CD4-positive, CD25-positive, alpha-beta regulatory T cell (primary cell): ENCODE data around the gene SCIN. TPM values are rescaled to one million over a fixed set of nuclear protein-coding genes. Genes with fewer than 3 reads are reported as not detected.
"Not testable (repeated sequence)": the region's sequence is repeated elsewhere in the genome, so short reads cannot be mapped to it uniquely, and the experiment has no call there.

Source experiments
- ATAC-seq, 2 donors: fragments of 150-1000 bp; cut with Tn5 transposase; one replicate each; pipeline ENCODE4 v1.10.0; 2021; ENCODE audit warnings: low read depth in 2 of 2, moderate number of reproducible peaks in 2 of 2, moderate library complexity in 1 of 2
- DNase-seq, 3 donors: peaks; one replicate each; pipeline versions ENCODE4 v3.0.0 to v3.0.0-alpha.2; 2012 to 2022; ENCODE audit warnings: mixed read lengths in 1 of 3
- H3K27ac ChIP-seq: one replicate; pipeline ENCODE4 v1.7.0; 2013; ENCODE audit warnings: mild to moderate bottlenecking, low read length; ENCODE audit not compliant: insufficient read depth, poor library complexity, severe bottlenecking
- H3K27me3 ChIP-seq: one replicate; pipeline ENCODE4 v1.7.0; 2013; ENCODE audit warnings: low read length; ENCODE audit not compliant: control insufficient read depth, insufficient read depth
- H3K36me3 ChIP-seq: one replicate; pipeline ENCODE4 v1.7.0; 2013; ENCODE audit warnings: mild to moderate bottlenecking, low read length, moderate library complexity; ENCODE audit not compliant: control insufficient read depth, insufficient read depth
- H3K4me1 ChIP-seq: 2 replicates; pipeline ENCODE4 v1.7.0; 2013; ENCODE audit warnings: mild to moderate bottlenecking, low read length; ENCODE audit not compliant: insufficient read depth, control insufficient read depth, poor library complexity, severe bottlenecking
- H3K4me3 ChIP-seq: one replicate; pipeline ENCODE4 v1.7.0; 2013; ENCODE audit warnings: low read depth, mild to moderate bottlenecking, low read length, moderate library complexity
- H3K9me3 ChIP-seq, 2 experiments: 1 replicate in 1 of 2; 2 replicates in 1 of 2; pipeline ENCODE4 v1.7.0; 2013; ENCODE audit warnings: low read length in 2 of 2, mild to moderate bottlenecking in 1 of 2, moderate library complexity in 1 of 2; ENCODE audit not compliant: control insufficient read depth in 2 of 2
- H3K27ac Mint-ChIP-seq, 3 donors: one replicate each; pipeline ENCODE4 v1.8.0; 2020 to 2022; ENCODE audit warnings: mild to moderate bottlenecking in 3 of 3, mixed read lengths in 3 of 3, moderate library complexity in 2 of 3
- H3K27me3 Mint-ChIP-seq: one replicate; pipeline ENCODE4 v1.8.0; 2022; ENCODE audit warnings: mild to moderate bottlenecking, mixed read lengths
- H3K36me3 Mint-ChIP-seq: one replicate; pipeline ENCODE4 v1.8.0; 2020; ENCODE audit warnings: mixed read lengths
- H3K4me1 Mint-ChIP-seq, 4 donors: one replicate each; pipeline ENCODE4 v1.8.0; 2020 to 2022; ENCODE audit warnings: mixed read lengths in 4 of 4, mild to moderate bottlenecking in 1 of 4
- H3K4me3 Mint-ChIP-seq, 4 donors: one replicate each; pipeline ENCODE4 v1.8.0; 2020 to 2022; ENCODE audit warnings: mild to moderate bottlenecking in 4 of 4, mixed read lengths in 4 of 4, moderate library complexity in 3 of 4
- H3K9me3 Mint-ChIP-seq, 7 donors: one replicate each; pipeline ENCODE4 v1.8.0; 2020 to 2022; ENCODE audit warnings: mixed read lengths in 7 of 7, mild to moderate bottlenecking in 3 of 7, moderate library complexity in 2 of 7
- polyA plus RNA-seq, 4 donors: library from polyadenylated mRNA; unstranded; fragments of 300-500 nt; fragmentation: Illumina TruSeq; gene quantifications; one replicate each; pipeline ENCODE4 v1.2.3, GENCODE V29; 2021
- total RNA-seq: library from RNA; stranded (reverse); gene quantifications from one replicate; pipeline ENCODE4 v1.2.3, GENCODE V29; 2022

Gene SCIN
- total and polyA plus RNA-seq, 5 donors from 2014 or later, result 0.22 to 0.31 TPM; not detected in 3

DNA sequence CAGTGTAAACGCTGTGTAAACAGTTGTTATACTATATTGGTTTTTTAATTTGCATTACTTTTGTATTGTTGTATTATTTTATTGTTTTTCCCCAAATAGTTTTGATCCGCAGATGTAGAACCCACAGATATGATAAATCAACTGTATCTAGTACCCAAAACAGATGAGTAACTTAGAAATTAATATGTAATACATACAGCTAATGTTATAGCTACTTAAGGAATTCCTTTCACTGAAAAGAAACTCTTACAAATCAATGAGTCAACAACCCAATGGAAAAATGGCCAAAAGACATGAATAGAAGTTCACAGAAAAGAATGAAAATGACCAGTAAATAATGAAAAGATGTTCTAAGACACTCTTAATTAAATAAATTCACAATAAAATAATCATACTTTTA lies 84.6 kb downstream of the SCIN start:
- Histone ChIP-seq H3K9me3 (no peaks in the 10 kb centered on the region), H3K4me3 (no peak overlapping the region), H3K4me1 (no peaks in the 10 kb centered on the region), H3K27ac (no peak overlapping the region), H3K36me3 (no peaks in the 10 kb centered on the region), H3K27me3 (no peaks in the 10 kb centered on the region)
- Mint-ChIP-seq H3K9me3 (no peaks in the 10 kb centered on the region), H3K27ac (no peak overlapping the region), H3K4me1 (no peaks in the 10 kb centered on the region), H3K27me3 (no peaks in the 10 kb centered on the region), H3K36me3 (no peaks in the 10 kb centered on the region), H3K4me3 (no peak overlapping the region)
- DNase-seq (no peak), ATAC-seq (no peak)

DNA sequence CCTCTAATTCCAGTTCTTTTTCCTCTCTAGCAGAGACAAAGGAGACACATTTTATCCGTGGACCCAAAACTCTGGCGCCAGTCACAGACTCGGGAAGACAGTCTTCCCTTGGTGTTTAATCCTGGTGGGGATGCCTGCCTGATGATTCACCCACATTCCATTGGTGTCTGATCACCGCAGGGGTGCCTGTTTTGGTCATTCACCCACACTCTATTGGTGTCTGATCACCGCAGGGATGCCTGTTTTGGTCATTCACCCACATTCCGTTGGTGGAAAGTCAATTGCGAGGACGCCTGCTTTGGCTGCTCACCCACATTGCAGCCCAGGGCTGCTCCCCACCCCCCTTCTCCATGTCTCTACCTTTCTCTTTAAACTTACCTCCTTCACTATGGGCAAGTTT lies 89.9 kb downstream of the SCIN start:
- not testable (repeated sequence) for H3K4me1 Mint-ChIP-seq, H3K4me3 ChIP-seq, H3K27me3 ChIP-seq, H3K4me1 ChIP-seq, H3K9me3 Mint-ChIP-seq, H3K27ac Mint-ChIP-seq, ATAC-seq, H3K9me3 ChIP-seq, DNase-seq, H3K36me3 Mint-ChIP-seq, H3K27me3 Mint-ChIP-seq, H3K27ac ChIP-seq, H3K36me3 ChIP-seq
- peak overlapping the region in 1 of 4 donors; percentile 80 for H3K4me3 Mint-ChIP-seq

DNA sequence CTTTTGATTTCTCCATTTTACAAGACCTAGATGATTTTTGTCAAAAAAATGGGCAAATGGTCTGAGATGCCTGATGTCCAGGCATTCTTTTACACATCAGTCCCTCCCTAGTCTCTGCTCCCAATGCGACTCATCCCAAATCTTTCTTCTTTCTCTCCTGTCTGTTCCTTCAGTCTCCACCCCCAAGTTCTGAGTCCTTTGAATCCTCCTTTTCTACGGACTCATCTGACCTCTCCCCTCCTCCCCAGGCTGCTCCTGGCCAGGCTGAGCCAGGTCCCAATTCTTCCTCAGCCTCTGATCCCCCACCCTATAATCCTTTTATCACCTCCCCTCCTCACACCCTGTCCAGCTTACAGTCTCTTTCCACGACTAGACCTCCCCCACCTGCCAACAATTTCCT lies 90.5 kb downstream of the SCIN start:
- H3K27ac ChIP-seq, H3K27me3 ChIP-seq, ATAC-seq: not testable (repeated sequence)

DNA sequence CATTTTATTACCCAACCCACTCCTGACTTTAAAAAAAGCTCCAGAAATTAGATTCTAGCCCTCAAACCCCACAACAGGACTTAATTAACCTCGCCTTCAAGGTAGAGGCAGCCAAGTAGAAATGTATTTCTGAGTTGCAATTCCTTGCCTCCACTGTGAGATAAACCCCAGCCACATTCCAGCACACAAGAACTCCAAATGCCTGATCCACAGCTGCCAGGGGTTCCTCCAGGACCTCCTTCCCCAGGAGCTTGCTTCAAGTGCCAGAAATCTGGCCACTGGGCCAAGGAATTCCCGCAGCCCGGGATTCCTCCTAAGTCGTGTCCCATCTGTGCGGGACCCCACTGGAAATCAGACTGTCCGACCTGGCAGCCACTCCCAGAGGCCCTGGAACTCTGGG lies 91.1 kb downstream of the SCIN start:
- Mint-ChIP-seq H3K36me3 (no peaks in the 10 kb centered on the region), H3K4me3 (no peak overlapping the region), H3K9me3 (no peaks in the 10 kb centered on the region), H3K27me3 (no peaks in the 10 kb centered on the region), H3K27ac (no peak overlapping the region), H3K4me1 (no peaks in the 10 kb centered on the region)
- no peak for DNase-seq
- H3K36me3 ChIP-seq, result no peaks in the 10 kb centered on the region
- H3K27me3 ChIP-seq, result no peaks in the 10 kb centered on the region
- H3K27ac ChIP-seq, result no peak overlapping the region
- no peak overlapping the region for H3K4me3 ChIP-seq
- ATAC-seq, result no peak
- no peaks in the 10 kb centered on the region for H3K4me1 ChIP-seq
- H3K9me3 ChIP-seq, result no peaks in the 10 kb centered on the region

More for the DNA sequence above, 90.5 kb downstream of the SCIN start:
- H3K27ac Mint-ChIP-seq, H3K4me1 Mint-ChIP-seq, H3K4me3 ChIP-seq, DNase-seq, H3K36me3 Mint-ChIP-seq, H3K4me1 ChIP-seq, H3K27me3 Mint-ChIP-seq, H3K9me3 Mint-ChIP-seq, H3K9me3 ChIP-seq, H3K36me3 ChIP-seq: not testable (repeated sequence)
- peak overlapping the region in 1 of 4 donors; percentile 80 for H3K4me3 Mint-ChIP-seq

DNA sequence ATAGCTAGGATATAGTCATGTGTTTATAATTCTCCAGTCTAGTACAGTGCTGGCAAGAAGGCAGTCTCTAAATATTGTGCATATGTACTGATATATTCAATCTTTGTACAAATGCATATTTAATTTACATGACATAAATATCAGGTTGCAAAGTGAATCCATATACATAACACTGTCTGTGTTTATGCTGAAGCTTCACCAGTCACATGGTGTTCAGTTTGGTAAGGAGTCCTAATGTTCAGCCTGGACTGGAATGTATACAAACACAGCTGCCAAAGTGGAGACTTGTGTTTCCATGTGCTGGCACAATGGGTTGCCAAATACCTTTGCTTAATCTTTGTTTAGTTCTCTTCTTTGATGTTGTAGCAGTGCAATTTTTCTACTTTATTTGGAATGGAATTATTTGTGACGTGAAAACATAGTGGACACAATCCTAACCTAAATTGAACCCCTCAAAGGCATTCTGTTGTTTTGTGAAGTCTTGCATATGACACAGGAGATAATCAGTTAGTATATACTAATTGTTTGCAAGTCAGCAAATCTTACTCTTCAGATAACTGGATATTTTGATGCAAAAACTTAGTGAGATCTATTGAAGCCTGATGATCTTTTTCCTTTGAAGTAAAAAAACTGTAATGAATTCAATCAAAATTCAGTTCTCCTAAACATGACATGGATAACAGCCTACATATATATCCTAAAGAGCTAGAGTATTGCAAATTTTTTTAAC lies 99.6 kb downstream of the SCIN start:
- no peak for ATAC-seq
- Histone ChIP-seq H3K4me1 (no peaks in the 10 kb centered on the region), H3K27ac (no peak overlapping the region), H3K36me3 (no peaks in the 10 kb centered on the region), H3K9me3 (no peaks in the 10 kb centered on the region), H3K27me3 (no peaks in the 10 kb centered on the region), H3K4me3 (no peak overlapping the region)
- Mint-ChIP-seq H3K36me3 (no peaks in the 10 kb centered on the region), H3K4me1 (peaks cover 0 to 9% (median 7%) of the 10 kb centered on the region in 4 donors), H3K27me3 (no peaks in the 10 kb centered on the region), H3K9me3 (peaks cover 0 to 1% (median 0%) of the 10 kb centered on the region in 7 donors), H3K27ac (no peak overlapping the region), H3K4me3 (no peak overlapping the region)
- no peak for DNase-seq

DNA sequence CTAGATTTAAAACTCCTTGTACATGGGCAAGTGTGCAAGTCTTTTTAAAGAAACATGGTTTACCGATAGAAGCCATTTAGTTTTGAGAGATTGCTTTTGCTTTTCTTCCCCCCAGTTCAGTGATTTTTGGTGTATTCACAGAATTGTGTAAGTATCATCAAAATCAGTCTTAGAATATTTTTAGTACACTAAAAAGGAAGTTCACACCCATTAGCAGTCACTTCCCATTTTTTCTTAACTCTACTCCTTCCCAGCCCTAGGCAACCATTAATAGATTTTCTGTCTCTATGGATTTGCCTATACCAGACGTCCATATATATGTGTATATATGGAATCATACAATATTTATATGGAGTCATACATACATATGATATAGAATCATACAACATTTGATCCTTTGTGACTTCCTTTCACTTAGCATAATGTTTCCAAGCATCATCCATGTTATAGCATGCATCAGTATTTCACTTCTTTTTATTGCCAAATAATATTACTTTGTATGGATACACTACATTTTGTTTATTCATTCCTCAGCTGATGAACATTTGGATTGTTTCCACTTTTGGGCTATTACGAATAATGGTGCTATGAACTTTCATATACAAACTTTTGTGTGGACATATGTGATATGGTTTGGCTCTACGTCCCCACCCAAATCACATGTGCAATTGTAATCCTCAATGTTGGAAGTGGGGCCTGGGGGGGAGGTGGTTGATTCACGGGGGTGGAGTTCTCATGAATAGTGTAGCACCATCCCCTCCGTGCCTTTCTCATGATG lies 100.4 kb downstream of the SCIN start:
- ATAC-seq, result no peak
- peaks cover 0 to 1% (median 0%) of the 10 kb centered on the region in 7 donors for H3K9me3 Mint-ChIP-seq
- DNase-seq, result no peak
- no peaks in the 10 kb centered on the region for H3K36me3 Mint-ChIP-seq
- H3K4me3 Mint-ChIP-seq, result no peak overlapping the region
- H3K9me3 ChIP-seq, result no peaks in the 10 kb centered on the region
- no peaks in the 10 kb centered on the region for H3K4me1 ChIP-seq
- peaks cover 0 to 11% (median 8%) of the 10 kb centered on the region in 4 donors for H3K4me1 Mint-ChIP-seq
- no peak overlapping the region for H3K27ac ChIP-seq
- H3K27me3 ChIP-seq, result no peaks in the 10 kb centered on the region
- H3K27me3 Mint-ChIP-seq, result no peaks in the 10 kb centered on the region
- no peaks in the 10 kb centered on the region for H3K36me3 ChIP-seq
- no peak overlapping the region for H3K4me3 ChIP-seq
- H3K27ac Mint-ChIP-seq, result no peak overlapping the region

DNA sequence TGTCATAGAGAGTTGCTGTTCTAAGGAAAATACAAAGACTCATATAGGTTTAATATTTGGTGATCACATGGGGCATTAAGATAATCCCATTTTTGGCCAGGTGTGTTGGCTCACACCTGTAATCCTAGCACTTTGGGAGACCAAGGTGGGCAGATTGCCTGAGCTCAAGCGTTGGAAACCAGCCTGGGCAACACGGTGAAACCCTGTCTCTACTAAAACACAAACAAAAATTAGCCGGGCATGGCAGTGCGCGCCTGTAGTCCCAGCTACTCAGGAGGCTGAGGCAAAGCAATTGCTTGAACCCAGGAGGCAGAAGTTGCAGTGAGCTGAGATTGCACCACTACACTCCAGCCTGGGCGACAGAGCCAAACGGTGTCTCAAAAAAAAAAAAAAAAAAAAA lies 102.9 kb downstream of the SCIN start:
- H3K9me3 ChIP-seq, H3K36me3 Mint-ChIP-seq, H3K4me1 ChIP-seq, H3K9me3 Mint-ChIP-seq, ATAC-seq, H3K27me3 Mint-ChIP-seq, H3K27ac ChIP-seq, H3K4me3 ChIP-seq, H3K36me3 ChIP-seq, H3K27ac Mint-ChIP-seq, H3K4me3 Mint-ChIP-seq, DNase-seq, H3K27me3 ChIP-seq: not testable (repeated sequence)
- peaks cover 0 to 11% (median 8%) of the 10 kb centered on the region in 4 donors for H3K4me1 Mint-ChIP-seq

DNA sequence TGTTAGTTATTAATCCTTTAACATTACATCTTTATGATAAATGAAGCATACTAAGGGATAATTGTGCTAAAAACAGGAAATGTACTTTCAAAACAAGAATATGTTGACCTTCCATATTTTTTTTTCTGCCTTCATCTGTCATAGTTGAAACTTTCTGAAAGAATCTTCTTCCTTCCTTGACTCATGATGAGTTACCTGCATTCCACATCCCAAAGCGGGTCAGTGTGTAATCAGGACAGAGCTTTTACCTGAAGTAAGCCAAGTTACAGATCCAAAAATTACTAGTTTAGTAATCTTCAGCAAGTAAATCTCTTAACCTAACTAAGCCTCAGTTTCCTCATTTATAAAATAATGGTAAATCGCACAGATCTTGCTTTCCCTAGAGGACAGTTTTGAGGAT lies 103.5 kb downstream of the SCIN start:
- no peak overlapping the region for H3K27ac Mint-ChIP-seq
- no peaks in the 10 kb centered on the region for H3K27me3 ChIP-seq
- no peaks in the 10 kb centered on the region for H3K36me3 Mint-ChIP-seq
- H3K9me3 Mint-ChIP-seq, result peaks cover 0 to 1% (median 0%) of the 10 kb centered on the region in 7 donors
- no peaks in the 10 kb centered on the region for H3K36me3 ChIP-seq
- no peak overlapping the region for H3K4me3 Mint-ChIP-seq
- H3K27me3 Mint-ChIP-seq, result peaks cover 4% of the 10 kb centered on the region
- H3K9me3 ChIP-seq, result no peaks in the 10 kb centered on the region
- no peak overlapping the region for H3K4me3 ChIP-seq
- ATAC-seq (no peak), DNase-seq (no peak)
- H3K4me1 Mint-ChIP-seq, result peaks cover 0 to 11% (median 8%) of the 10 kb centered on the region in 4 donors
- H3K27ac ChIP-seq, result no peak overlapping the region
- H3K4me1 ChIP-seq, result no peaks in the 10 kb centered on the region
